ENCODE data around the gene RASA4B.
"Not testable (repeated sequence)": the region's sequence is repeated elsewhere in the genome, so short reads cannot be mapped to it uniquely, and the experiment has no call there.

The RASA4B gene

DNA sequence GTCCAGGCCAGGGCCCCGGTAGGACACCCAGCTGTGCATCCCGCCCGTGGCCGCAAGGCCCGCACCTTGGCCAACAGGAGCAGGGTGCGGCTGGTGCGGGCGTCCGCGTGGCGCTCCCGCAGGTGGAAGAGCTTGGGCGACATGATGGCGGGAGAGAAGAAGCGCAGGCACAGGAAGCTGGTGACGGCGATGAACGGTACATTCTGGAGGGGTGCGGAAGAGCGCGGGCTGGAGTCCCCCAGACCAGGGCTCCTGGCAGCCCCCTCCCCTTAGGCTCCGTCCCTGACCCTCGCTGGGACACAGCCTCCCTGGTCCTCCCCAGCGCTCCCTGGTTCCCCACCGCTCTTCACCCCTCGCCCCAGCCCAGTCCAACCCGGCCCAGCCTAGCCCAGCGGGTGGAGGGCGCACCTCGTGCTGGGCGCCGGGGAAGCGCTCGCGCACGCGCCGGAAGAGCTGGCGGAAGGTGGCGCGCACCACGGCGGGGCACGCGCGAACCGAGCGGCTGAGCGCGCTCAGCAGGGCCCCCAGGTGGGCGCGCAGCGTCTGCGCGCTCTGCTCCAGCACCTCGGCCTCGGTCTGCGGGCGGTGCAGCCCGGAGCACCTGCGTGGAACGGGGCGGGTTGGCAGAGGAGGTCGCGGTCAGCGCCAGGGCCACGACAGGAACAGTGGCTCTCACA is 23.0 kb downstream of the RASA4B start:
- H3K27me3 ChIP-seq (ENCODE audit: insufficient read depth, poor library complexity, severe bottlenecking); H3K4me3 ChIP-seq (replicated peaks; ENCODE audit: insufficient read depth, low read length); DNase-seq (ENCODE audit: low read depth in 1 of 2, low spot score in 1 of 2); H3K27ac ChIP-seq (replicated peaks): not testable (repeated sequence)

DNA sequence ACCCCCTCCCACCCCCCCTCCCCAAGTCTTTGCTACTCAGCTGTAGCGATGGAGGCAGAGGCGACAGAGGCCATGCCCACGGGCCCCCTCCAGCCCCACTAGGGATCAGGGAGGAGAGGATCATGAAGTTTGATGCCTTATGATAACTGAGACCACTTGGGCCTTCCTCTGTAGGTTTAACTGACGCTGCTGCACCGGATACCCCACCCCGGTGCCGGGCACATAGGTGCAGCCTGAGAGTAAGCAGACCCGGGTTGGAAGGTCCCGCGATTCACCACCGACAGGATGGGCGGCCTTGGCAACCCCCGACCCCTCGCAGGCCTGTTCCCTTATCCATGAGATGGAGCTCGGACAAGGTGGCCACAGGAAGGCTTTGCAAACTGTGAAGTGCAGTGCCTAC is 23.6 kb downstream of the RASA4B start:
- not testable (repeated sequence) for H3K27ac ChIP-seq (replicated peaks); DNase-seq (ENCODE audit: low read depth in 1 of 2, low spot score in 1 of 2); H3K4me3 ChIP-seq (replicated peaks; ENCODE audit: insufficient read depth, low read length); H3K27me3 ChIP-seq (ENCODE audit: insufficient read depth, poor library complexity, severe bottlenecking)

DNA sequence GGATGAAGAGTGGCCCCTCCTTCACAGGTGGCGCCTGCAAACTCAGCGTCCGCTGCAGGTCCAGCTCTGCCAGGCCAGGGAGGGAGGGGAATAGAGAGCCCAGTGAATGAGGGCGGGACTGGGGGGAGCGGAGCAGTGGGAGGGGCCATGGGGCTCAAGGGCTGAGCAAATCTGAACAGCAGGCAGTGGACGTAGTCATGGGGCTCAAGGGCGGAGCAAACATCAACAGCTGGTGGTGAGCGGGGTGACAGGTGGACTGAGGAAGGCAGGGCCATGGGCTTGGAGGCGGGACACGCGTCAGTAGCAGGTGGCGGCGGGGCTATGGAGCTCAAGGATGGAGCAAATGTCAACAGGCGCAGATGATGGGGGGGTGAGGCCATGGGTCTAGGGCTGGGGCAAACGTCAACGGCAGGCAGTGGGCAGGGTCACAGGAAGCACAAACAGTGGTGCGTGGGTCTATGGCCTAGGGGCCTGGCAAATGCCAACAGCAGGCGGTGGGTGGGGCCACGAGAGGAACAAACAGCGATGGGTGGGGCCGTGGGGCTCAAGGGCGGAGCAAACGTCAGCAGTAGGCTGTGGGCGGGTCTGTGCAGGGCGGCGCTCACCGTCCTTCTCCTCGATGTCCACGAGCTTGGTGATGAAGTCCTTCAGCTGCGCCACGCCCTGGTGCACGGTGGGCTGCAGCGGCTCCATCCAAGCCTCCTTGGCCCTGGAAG is 24.2 kb downstream of the RASA4B start:
- not testable (repeated sequence) for H3K27me3 ChIP-seq (ENCODE audit: insufficient read depth, poor library complexity, severe bottlenecking); DNase-seq (ENCODE audit: low read depth in 1 of 2, low spot score in 1 of 2); H3K27ac ChIP-seq (replicated peaks); H3K4me3 ChIP-seq (replicated peaks; ENCODE audit: insufficient read depth, low read length)

DNA sequence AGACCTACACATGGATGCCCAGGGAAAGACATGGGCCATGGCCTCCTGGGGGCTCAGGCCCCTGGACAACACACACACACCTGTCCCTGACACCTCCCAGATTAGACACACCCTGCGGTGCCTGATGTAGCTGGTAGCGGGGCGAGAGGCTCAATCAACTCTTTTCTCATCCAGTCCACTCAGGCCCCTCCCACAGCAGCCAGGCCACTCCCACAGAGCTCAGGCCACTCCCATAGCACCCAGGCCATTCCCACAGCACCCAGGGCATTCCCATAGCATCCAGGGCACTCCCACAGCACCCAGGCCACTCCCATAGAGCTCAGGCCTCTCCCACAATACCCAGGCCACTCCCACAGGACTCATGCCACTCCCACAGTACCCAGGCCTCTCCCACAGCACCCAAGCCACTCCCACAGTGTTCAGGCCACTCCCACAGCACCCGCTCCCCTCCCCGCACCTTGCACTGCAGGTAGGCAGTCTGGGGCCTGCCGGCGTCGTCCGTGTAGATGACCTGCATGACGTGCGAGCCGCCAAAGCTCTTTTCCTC is 27.0 kb downstream of the RASA4B start:
- H3K27ac ChIP-seq (replicated peaks); H3K4me3 ChIP-seq (replicated peaks; ENCODE audit: insufficient read depth, low read length); H3K27me3 ChIP-seq (ENCODE audit: insufficient read depth, poor library complexity, severe bottlenecking): not testable (repeated sequence)
- peak in 1 of 2 experiments; percentile 7 for DNase-seq (ENCODE audit: low read depth in 1 of 2, low spot score in 1 of 2)

DNA sequence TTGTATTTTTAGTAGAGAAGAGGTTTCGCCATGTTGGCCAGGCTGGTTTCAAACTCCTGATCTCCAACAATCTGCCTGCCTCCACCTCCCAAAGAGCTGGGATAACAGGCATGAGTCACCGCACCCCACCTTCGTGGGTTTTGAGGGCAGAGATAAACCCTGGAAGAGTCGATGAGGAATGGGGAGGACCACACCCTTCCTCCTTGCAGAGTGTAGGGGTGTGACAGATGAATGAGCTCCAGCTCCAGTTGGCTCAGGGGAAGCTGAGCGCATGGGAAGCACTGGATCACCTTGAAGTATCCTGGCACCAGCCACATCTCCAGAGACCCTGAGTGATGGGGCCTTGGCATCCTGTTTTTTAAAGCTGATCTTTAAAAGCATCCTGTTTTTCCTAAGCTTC is 33.3 kb downstream of the RASA4B start:
- not testable (repeated sequence) for H3K27ac ChIP-seq (replicated peaks); H3K27me3 ChIP-seq (ENCODE audit: insufficient read depth, poor library complexity, severe bottlenecking); DNase-seq (ENCODE audit: low read depth in 1 of 2, low spot score in 1 of 2); H3K4me3 ChIP-seq (replicated peaks; ENCODE audit: insufficient read depth, low read length)

DNA sequence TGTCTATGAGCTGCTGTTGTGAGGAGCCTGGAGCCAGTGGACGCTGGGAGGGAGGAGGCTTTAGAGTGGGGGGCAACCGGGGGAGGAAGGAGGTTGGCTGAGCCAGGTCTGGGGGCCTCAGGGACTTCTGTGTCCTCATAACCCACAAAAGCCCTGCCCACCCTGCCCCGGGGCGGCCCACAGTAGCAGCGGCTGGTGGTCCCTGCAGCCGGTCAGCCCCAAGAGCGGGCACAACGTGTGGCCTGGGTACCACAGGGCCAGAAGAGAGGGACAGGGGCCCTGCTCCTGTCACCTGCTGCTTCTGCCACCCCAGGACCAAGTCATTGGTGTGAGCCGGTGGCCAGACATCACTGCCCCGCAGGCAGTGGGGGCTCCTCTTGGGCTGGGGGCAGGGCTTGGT is 35.6 kb downstream of the RASA4B start:
- H3K4me3 ChIP-seq (replicated peaks; ENCODE audit: insufficient read depth, low read length); H3K27me3 ChIP-seq (ENCODE audit: insufficient read depth, poor library complexity, severe bottlenecking); H3K27ac ChIP-seq (replicated peaks); DNase-seq (ENCODE audit: low read depth in 1 of 2, low spot score in 1 of 2): not testable (repeated sequence)

DNA sequence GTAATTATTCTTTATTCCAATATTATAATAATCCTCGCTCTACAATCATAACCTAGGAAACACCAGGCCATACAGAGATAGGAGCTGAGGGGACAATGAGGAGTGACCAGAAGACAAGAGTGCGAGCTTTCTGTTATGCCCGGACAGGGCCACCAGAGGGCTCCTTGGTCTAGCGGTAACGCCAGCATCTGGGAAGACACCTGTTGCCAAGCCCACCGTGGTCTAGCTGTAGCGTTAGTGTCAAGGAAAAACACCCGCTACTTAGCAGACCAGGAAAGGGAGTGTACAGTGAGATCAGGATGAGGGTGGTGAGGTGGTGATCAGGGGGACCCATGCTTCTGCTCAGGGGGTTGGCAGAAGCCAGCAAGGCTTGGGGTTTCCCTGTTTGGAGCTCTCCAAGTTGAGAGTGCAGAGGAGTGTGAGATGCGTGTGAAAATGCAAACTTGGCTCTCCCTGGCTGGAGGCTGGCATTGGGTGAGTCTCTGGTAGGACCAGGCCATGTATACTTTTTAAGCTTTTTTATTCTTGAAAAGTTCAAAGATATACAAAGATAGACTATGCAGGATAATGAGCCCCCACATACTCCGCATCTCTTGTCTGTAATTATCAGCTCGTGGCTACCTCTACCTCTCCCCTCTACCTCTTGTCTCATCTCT is 37.5 kb downstream of the RASA4B start:
- H3K27ac ChIP-seq (replicated peaks); H3K27me3 ChIP-seq (ENCODE audit: insufficient read depth, poor library complexity, severe bottlenecking); H3K4me3 ChIP-seq (replicated peaks; ENCODE audit: insufficient read depth, low read length): not testable (repeated sequence)
- peak in 1 of 2 experiments; percentile 63 for DNase-seq (ENCODE audit: low read depth in 1 of 2, low spot score in 1 of 2)

DNA sequence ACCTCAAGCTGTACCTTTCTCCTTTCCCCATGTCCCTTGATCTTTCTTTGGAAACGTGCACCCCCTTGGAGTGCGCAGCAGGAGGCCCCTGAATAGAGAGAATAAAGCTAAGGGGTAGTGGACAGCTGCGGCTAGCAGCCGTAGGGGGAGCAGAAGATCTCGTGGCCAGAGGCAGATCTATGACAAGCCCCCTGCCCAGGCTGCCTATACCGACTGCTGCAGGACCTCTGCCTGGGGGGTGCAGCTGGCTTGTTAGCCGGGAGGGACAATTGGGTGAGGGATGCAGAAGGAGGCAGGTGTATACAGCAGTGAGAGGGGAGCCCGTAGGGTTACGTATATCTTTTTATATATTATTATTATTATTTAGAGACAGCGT is 38.4 kb downstream of the RASA4B start:
- not testable (repeated sequence) for H3K27me3 ChIP-seq (ENCODE audit: insufficient read depth, poor library complexity, severe bottlenecking); H3K4me3 ChIP-seq (replicated peaks; ENCODE audit: insufficient read depth, low read length); H3K27ac ChIP-seq (replicated peaks); DNase-seq (ENCODE audit: low read depth in 1 of 2, low spot score in 1 of 2)

DNA sequence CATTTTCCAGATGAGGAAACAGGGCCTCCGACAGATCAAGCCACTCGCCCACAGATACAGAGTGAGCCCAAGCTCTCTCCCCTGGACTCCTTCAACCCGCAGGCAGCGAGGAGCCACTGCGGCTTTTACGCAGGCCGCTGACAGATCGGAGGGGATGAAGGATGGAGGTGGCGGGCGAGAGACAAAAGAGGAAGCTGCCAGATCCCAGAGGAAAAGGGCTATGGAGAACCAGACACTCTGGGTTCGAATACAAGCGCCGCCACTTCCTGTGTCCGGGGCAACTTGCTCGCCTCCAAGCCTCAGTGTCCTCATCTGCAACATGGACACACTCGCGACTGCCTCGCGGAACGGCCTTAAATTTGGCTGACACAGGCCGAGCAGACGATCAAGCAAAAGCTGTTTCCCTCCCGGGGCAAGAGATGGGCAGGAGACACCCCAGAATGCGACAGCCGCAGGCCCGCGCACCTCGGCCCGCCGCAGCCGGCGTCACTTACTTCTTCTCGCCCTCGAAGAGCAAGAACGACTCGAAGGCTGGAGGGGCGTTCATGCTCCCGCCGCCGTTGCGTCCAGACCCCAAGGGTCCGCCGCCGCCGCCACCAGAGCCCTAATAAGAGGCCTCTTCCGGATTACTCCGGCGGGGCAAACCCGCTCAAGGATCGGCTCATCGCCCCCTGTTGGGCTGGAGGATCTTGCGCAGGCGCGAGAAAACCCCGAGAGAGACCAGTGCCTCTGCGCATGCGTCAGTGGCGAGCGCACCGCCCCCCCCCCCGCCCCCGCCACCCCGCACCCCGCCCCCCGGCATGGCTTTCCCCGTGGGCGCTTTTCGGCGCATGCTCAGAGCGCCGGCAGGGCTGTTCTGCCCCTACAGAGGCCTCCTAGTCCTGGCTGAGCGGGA is 39.0 kb downstream of the RASA4B start, which contains the start of gene POLR2J:
Gene POLR2J (minus strand): TSS at position 609 of the 895 bp plus-strand sequence. CDS start 62 bp downstream, at position 547.
- DNase-seq (ENCODE audit: low read depth in 1 of 2, low spot score in 1 of 2) = peak; percentile 45 to 86
- Histone ChIP-seq H3K4me3 (replicated peaks; ENCODE audit: insufficient read depth, low read length) (peak within 1 kb of the TSS; percentile 38), H3K27ac (replicated peaks) (peak within 1 kb of the TSS; percentile 76)
- not testable (repeated sequence) for H3K27me3 ChIP-seq (ENCODE audit: insufficient read depth, poor library complexity, severe bottlenecking)
- peak; percentile 70 for TF ChIP-seq GABPA (IDR thresholded peaks at IDR 0.05; ENCODE audit: low read depth)

DNA sequence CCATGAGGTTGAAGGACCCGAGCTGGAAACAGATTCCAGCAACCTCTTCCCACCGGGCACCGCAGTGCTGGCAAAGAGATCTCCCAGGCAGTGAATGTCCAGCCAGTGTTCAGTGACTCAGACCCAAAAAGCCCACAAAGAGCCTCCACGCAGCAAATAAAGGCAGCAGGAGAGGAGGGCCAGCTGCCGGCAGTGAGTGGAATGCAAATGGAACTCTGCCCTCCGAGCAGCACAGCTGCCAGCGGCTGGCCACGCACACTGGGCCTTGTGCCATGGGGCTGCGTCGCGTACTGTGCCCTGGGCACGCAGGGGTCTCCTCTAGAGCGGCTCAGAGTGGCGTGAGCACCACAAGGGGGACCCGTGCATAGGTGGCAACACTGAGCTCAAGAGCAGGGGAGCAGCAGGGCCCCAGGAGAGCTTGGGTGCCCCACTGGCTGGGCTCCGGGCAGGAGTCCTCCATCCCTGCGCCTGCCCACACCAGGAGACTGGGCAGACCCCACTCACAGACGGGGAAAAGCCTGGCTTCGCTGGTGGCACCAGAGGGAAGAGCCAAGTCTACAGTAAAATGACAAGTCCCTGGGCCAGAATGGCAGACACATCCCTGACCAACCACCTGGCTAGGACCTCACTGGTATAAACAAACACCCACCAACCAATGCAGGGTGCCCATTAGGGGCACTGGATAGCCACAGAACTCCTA is 42.7 kb downstream of the RASA4B start:
- not testable (repeated sequence) for DNase-seq (ENCODE audit: low read depth in 1 of 2, low spot score in 1 of 2); H3K27me3 ChIP-seq (ENCODE audit: insufficient read depth, poor library complexity, severe bottlenecking); H3K27ac ChIP-seq (replicated peaks); H3K4me3 ChIP-seq (replicated peaks; ENCODE audit: insufficient read depth, low read length)

DNA sequence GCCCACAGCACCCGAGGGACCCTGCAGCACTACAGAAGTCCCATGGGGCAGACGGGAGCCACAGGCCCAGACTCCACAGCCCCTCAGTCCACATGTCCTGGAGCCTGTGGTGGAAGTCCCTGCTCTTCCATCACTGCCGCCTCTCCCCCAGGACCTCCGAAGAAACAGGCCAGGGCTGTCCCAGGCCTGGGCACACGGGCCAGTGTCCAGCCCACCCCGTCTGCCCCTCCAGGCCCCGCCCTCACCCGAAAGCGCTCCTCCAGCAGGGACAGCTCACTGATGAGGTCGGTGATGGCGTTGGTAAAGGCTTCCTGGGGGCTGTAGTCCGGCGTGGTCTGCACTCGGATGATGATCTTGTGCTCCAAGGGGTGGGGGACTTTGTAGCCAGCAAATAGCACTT is 43.5 kb downstream of the RASA4B start:
- DNase-seq (ENCODE audit: low read depth in 1 of 2, low spot score in 1 of 2); H3K4me3 ChIP-seq (replicated peaks; ENCODE audit: insufficient read depth, low read length); H3K27ac ChIP-seq (replicated peaks); H3K27me3 ChIP-seq (ENCODE audit: insufficient read depth, poor library complexity, severe bottlenecking): not testable (repeated sequence)

Measured in HL-60 (cell line).